GM21367 (cell line): ENCODE measurements around the gene DIS3L2.

ENCODE experiments used
- ATAC-seq: cut with Tn5 transposase; IDR thresholded peaks from one replicate; pipeline ENCODE4 v1.9.1; 2021; ENCODE audit not compliant: unreplicated experiment

DIS3L2 gene

GRCh38 chr2:232049350-232049749, 87.8 kb downstream of the DIS3L2 start:
- no peak for ATAC-seq

DNA sequence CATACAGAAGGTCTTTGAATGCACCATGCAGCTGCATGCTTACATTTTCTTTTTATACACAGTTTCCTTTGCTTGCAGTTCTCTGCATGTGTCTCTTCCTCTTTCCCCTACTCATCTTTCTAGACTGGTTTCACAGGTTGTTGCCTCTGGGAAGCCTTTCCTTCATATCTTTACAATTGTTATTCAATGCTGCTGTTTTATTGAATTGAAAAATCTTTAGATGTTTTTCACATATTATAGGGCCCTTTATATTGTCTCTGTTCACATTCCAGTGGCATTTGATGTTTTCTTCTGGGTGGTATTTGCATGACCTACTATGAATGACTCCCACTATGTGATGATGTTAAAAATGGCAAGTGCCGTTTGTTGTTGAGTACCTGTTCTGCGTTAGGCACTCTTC, 91.1 kb downstream of the DIS3L2 start:
- no peak for ATAC-seq

GRCh38 chr2:232053777-232054176, 92.3 kb downstream of the DIS3L2 start:
- ATAC-seq = no peak

DNA sequence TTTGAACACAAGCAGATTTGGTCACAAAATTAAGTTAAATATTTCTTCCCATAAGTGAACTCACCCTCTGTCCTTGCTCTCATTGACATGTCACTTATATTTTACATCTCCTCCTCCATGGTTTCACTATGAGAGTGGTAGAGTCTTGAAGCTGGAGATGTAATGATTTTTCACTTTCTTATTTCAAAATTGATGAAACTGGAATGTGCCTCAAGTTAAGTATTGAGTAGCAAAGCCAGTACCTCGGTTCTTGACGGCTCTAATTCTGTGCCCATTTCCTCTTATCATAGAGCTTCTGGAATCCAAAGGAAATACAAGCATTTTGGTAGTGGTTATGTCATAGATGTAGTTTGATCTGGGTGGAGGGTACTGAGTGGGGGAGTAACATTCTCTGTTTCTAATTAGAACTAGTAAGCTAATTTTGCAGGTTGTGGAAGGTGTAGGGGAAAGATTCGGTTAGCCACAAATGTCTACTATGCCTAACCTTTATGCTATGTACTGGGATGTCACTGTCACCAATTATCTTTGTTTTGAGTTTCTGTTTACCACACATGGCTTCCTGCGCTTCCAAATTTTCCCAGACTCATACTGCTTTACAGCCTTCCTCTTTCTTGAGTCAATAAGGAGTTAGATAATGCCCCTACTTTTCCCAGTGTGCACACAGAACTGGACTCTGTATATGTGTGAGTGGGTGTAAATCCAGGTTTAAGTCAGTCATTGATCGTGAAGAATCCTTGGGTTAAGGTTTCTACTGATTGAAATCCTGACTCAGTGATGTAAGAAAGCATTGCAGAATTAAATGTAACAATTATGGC, 96.8 kb downstream of the DIS3L2 start:
- no peak for ATAC-seq

- no peak for ATAC-seq
Observed at GRCh38 chr2:232058931-232059330, 97.4 kb downstream of the DIS3L2 start.

DNA sequence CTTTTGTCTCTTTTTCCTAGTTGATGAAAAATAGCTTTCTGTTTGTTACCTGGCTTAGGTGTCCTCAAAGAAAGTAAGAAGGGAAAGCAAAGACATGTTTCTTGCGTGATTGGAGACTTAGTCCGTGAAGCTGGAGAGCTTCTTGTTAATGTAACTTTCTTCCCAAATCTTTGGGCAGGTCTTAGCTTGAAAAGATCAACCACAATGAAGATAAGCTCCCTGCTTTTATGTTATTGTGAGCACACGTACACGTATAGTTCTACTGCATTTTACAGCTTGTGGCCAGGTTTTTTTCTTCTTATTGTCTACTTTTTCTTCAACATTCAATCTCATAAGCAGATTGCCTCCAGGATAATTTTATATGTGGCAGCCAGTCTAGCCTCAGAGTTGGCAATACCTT, 99.8 kb downstream of the DIS3L2 start:
- no peak for ATAC-seq

- ATAC-seq = no peak
Observed at GRCh38 chr2:232073026-232073425, 111.5 kb downstream of the DIS3L2 start.

- no peak for ATAC-seq
Observed at GRCh38 chr2:232073699-232074098, 112.2 kb downstream of the DIS3L2 start.

- ATAC-seq = no peak
Observed at GRCh38 chr2:232075080-232075479, 113.6 kb downstream of the DIS3L2 start.

DNA sequence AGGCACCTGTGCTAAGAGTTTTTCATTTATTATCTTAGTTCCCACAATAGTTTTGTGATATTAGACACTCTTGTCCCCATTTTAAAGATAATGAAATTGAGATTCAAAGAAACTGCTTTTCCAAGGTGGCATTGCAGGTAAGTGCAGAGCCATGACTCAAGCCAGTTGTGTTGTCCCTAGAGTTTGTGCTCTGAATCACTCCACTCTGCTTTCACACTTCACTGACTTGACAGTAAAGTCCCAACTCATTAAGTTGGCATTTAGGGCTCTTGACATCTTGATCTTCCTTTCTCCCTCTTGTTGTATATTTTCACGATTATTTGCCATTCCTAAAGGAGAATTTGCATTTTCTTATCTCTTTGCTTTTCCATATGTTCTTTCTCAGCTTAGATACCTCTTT, 114.3 kb downstream of the DIS3L2 start:
- ATAC-seq = no peak

DNA sequence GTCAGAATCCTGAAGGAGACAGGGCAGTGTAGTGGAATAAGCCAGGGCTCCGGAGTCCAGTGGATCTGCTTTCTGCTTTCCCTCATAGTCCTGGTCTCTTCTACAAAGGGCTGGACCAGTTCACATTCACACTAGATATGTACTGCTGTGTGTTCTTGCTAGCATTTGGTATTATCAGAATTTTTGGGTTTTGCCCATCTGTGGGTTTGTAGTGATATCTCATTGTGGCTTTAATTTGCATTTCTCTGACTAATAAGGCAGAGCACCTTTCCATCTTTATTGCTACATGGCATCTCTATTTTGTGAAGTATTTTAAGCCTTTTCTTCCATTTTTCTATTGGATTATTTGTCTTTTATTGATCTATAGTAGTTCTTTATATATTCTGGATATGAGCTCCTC, 114.8 kb downstream of the DIS3L2 start:
- ATAC-seq = no peak

GRCh38 chr2:232076736-232077135, 115.2 kb downstream of the DIS3L2 start:
- no peak for ATAC-seq

- ATAC-seq = no peak
Observed at GRCh38 chr2:232085164-232085563, 123.7 kb downstream of the DIS3L2 start.

DNA sequence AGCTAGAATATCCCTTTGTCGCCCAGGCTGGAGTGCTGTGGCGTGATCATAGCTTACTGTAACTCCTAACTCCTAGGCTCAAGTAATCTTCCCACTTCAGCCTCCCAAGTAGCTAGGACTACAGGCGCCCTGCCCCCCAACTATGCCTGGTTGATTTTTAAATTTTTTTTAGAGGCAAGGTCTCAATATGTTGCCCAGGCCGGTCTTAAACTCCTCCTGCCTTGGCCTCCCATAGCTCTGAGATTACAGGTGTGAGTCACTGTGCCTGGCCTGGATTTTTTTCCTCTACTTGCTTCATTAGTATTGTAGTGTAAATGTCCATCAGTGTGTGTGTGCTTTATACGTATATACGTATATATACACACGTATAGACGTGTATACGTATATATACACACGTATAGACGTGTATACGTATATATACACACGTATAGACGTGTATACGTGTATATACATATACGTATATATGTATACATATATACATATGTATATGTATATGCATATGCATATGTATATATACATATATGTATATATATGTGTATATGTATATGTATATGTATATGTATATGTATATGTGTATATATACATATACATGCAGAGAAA, 124.4 kb downstream of the DIS3L2 start:
- ATAC-seq = no peak

DNA sequence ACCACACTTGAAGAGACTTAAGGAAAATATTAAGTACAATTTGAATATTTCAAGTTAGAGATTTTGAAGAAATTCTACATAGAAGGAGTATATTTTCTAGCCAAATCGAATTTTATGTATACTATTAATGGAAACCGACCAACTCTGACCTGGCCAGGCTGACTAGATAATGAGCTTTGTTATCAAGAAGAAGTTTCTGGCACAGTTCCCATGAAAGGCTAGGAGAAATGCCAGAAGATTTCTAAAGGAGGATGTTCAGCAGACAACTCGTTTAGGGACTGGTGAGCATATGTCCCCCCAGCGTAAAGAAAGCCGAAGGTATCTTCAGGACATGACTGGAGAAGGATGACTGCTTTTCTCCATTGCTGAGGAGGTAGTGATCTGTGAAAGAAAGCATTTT, 127.3 kb downstream of the DIS3L2 start:
- ATAC-seq = no peak

DNA sequence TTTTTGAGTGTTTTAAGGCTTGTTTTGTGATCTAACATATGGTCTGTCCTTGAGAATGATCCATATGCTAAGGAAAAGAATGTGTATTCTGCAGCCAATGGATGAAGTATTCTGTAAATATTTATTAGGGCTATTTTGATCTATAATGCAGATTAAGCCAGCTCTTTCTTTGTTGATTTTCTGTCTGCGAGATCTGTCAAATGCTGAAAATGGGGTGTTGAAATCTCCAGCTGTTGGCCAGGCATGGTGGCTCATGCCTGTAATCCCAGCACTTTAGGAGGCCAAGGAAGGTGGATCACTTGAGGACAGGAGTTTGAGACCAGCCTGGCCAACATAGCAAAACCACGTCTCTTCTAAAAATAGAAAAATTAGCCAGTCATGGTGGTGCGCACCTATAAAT, 132.7 kb downstream of the DIS3L2 start:
- no peak for ATAC-seq

- no peak for ATAC-seq
Observed at GRCh38 chr2:232094883-232095282, 133.4 kb downstream of the DIS3L2 start.

DNA sequence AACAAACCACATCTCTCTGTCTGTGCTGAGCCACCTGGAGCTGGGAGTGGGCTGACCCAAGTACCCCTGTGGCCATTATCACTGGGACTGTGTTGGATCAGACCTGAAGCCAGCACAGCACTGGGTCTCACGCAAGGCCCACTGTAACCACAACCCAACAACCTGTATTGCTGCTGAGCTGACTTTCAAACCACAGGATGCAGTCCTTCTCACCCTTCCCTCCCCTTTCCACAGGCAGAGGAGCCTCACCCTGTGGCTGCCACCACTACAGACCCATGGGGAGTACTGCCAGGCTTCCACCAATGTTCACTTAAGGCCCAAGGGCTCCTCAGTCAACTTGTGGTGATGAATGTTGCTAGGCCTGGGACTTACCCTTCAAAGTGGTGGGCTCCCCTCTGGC, 135.7 kb downstream of the DIS3L2 start:
- no peak for ATAC-seq

DNA sequence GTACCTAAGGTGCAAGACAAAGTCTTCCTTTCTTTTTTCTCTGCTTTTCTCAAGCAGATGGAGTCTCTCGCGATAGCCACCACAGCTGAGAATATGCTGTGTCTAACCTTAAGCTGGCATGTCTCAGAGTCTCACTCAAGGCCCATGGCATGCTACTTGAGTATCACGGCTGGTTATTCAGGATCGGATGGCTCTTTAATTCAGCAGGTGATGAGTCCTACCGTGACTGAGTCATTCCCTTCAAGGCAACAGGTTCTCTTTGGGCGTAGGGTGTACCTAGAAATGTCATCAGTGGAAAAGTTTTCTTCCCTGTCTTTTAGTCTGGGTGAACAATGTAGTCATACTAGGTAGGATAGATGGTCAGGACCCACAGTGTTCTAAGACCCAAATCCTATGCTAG, 136.2 kb downstream of the DIS3L2 start:
- ATAC-seq = no peak

GRCh38 chr2:232102380-232102779, 140.9 kb downstream of the DIS3L2 start:
- no peak for ATAC-seq

DNA sequence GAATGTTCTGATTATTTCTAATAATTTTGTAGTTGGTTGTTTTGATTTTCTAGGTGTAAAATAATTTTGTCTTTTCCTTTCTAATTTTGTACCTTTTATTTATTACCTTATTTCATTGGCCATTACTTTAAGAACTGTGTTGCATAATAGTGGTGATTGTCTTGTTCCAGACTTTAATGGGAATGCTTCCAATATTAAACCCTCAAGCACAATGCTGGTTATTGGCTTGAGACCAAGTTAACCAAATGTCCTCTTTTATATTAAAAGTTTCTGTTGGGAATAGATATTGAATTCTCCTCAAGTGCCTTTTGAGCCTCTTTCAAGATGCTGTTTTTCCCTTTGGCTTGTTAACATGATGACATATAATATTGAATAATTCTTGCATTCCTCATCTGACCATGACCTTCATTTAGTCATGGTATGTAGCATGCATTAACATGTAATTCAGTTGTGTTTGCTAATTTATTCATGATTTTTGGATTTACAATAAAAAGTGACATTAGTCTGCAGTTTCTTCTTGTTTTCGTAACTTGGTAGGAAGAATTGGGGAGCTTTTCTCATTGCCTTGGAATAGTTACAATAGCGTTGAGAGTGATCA, 141.7 kb downstream of the DIS3L2 start:
- no peak for ATAC-seq

DNA sequence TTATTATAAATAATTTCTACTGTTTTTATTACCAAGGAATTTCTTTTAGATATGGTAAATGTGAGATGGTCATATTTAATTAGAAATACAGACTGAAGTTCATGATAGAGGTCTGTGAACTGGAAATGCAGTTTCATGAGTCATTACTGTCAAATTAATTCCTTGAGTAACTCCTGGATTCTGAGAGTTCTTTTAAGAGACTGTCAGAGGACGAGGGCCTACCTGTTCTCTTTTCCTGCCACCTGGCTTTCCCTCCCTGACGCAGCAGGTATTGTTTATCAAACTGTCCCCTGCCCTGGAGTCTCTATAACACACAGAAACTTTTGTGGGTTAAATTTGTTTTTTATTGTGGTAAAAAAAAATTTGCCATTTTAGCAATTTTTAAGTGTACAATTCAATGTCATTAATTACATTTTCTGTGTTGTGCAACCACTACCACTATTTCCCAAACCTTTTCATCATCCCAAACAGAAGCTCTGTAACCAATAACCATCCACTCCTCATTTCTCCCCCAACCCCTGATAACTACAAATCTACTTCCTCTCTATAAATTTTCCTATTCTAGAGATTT, 142.6 kb downstream of the DIS3L2 start:
- no peak for ATAC-seq
